Activated CD4-positive, alpha-beta T cell treated with anti-CD3 and anti-CD28 coated beads for 4 hours (primary cell): ENCODE data around the gene GLTP.
"Not testable (repeated sequence)": the region's sequence is repeated elsewhere in the genome, so short reads cannot be mapped to it uniquely, and the experiment has no call there.

ENCODE experiments used
- DNase-seq, 2 donors: peaks; one replicate each; pipeline ENCODE4 v3.0.0-alpha.2; 2020

GLTP gene

DNA sequence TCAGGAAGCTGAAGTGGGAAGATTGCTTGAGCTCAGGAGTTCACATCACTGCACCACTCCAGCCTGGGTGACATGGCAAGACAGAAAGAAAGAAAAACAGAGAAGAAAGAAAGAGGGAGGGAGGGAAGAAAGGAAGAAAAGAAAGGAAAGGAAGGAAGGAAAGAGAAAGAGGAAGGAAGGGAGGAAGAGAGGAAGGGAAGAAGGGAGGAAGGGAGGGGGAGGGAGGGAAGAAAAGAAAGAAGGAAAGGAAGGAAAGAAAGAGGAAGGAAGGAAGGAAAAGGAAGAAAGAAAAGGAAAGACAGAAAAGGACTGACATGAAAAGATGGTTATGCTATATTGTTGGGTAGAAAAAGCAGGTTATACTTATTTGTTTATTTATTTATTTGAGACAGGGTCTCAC lies 3.9 kb downstream of the GLTP start:
- DNase-seq: no peak

DNA sequence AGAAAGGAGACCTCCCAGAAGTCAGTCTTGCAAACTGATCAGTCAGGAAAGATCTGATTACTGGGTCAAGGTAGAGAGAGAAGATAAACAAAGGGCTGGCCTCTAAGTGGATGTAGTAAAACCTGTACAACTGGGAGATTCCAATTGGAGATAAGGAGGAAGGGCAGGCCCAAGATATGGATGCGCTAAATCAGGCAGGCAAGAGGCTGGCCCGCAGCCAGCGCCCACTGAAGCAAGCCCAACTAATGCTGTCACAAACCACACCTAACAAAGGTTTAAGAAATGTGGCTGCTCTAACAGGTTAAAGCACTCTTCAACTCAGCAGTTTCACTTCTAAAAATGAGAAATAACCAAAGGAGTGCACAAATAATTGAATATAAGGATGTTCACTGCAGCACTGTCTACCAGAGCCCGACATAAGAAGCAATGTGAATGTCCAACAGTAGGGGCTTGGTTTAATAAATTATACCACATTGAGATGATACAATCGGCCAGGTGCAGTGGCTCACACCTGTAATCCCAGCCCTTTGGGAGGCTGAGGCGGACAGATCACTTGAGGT lies 4.7 kb downstream of the GLTP start:
- no peak for DNase-seq

DNA sequence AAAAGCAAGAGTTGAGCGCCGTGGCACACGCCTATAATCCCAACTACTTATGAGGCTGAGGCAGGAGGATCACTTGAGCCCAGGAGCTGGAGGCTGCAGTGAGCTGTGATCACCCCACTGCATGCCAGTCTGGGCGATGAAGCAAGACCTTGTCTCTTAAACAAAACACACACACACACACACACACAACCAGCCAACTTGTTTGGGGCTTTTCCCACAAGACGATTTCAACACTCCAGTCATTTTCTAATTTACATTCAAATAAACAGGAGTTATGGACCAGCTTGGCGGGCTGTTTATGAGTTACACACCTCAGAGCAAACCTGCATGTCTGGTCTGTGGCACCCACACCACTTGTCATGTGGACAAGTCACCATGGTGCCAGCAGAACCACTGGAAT lies 6.7 kb downstream of the GLTP start:
- DNase-seq: no peak

DNA sequence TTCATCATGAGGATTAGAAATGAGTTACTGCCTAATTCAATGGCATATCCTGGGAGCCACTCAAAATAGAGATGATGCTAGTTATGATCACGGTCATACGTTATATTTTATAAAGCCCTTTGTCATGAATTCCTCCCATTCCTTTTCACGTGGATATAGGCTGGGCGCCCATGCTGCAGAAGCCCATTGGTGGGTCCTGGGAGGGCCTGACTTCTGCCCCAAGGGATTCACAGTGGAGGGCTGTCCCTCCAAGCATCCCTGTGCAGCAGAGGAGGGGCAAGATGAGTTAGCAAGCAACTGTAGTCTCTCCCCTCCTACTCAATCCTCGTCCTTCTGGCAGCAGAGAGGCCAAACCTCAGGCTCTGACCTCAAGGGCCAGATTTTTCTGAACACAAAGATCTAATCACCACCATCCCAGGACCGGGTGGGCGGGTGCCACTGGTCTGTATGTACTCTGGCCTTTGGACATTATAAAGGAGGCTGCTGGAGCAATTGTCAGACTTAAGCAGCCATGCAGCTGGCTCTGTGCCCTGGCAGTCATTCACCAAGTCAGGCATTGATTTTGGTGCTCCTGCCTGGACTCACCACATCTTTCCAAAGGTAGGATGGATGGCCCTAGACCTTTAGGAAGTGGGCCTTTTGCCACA lies 8.6 kb downstream of the GLTP start:
- DNase-seq: no peak

DNA sequence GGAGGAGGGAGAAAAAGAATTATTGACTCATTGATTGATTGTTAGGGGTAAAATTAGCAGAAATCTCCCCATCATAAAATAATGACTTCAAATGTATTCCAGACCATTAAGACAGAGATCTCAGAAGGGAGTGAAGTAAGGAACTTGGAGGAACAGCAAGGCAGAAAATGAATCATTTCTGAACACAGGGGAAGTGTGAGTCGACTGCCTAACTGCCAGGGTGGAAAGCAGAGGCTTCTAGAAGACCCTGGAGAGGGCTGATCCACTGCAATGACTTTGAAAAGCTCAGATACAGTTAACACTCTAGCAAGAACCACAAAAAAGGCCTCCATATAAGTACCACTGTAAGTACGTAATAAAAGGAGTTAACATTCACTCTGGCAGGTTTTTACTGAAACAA lies 9.7 kb downstream of the GLTP start:
- DNase-seq: no peak

DNA sequence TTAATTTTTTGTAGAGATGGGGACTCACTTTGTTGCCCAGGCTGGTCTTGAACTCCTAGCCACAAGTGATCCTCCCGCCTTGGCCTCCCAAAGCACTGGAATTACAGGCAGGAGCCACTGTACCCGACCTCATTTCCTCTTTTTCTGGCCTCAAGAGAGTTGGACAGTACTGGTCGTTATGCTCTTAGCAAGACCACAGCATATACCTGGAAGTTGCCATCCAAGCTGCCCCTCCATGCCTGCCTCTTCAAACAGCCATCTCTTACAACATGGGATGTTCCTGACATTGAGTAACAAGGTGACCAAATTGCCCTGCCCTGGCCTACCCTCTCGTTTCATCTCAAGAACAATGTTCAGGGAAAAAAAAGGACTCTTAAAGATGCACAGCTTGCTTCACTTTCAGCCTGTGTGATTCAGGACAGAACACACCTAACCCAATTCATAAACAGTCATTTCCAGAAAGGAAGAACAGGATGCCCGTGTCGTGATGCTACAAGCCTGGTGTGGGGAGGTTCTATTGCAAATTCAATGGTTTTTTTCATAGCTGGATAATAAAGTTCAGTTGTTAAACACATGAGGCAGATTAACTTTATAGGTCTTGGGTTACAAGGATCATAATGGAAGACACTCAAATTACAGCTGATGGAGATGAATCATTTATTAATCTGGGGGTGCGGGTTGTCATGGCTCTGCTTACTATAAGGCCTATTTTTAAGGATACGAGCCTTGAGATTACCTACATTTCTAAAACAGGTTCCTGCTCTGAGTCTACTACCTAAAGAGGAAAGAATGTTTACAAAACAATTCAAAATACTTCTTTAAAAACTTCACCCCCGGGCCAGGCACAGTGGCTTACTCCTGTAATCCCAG lies 11.9 kb downstream of the GLTP start:
- no peak for DNase-seq

DNA sequence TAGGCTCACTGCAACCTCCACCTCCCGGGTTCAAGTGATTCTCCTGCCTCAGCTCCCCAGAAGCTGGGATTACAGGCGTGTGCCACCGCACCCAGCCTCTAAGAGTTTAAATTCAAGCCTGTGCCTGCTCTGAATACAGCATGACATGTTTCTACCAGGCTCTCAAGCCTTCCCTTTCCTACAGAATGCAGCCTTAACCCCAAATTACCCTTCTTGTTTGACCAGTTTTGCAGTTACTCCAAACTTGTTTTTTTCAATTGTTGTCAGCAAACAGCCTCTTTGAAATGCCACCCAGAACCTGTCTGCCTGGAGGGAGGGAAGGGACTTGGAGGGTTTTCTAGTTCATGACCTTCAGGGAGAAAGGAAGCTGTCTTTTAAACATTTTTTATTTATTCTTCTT lies 15.4 kb downstream of the GLTP start:
- DNase-seq: no peak

DNA sequence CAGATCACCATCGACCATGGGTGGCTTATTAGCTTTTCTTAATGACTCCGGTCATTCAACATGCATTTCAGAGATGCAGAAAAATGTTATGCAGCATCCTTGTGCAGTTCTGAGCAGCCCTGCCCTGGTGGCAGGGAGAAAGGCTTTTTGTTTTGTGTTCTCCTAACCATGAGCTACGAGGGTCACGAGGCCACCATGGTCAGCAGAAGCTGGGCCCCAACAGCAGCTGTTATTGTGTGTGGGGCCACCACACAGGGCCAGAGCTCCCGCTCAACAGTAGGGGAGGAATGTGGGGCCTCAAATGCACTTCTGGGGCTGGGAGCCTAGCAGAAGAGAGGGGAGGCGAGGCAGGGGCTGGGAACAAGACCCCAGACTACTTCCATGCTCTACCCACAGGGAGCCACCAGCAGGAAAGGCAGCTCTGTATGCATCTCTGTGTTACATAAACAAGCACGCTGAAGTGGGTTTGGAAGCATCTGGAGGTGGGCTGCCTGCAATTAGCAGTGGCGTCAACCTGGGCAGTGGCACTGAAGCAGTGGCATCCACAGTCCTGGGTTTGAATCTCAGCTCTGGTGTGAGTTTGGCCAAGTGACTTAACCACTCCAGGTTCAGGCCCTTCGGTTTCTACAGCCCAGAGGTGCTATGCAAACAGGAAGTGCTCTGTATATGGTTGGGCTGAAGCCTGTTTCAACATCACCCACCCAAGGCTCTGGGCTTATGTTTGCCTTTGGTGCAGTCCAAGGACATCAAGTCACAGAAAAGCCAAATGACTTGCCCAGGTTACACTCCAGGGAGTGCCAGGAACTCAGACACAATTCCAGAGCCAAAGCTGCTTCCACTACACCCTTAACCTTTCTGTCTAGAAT lies 16.3 kb downstream of the GLTP start:
- no peak for DNase-seq

DNA sequence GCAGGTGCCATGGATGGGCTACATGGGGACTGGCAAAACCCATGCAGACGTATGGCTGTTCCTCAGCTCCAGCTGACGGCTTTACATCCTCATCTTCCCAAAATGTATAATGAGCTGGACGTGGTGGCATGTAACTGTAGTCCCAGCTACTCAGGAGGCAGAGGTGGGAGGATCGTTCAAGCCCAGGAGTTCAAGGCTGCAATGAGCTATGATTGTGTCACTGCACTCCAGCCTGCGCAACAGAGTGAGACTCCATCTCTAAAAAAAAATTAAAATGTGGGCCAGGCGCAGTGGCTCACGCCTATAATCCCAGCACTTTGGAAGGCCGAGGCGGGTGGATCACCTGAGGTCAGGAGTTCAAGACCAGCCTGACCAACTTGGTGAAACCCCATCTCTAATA lies 17.9 kb downstream of the GLTP start:
- not testable (repeated sequence) for DNase-seq

DNA sequence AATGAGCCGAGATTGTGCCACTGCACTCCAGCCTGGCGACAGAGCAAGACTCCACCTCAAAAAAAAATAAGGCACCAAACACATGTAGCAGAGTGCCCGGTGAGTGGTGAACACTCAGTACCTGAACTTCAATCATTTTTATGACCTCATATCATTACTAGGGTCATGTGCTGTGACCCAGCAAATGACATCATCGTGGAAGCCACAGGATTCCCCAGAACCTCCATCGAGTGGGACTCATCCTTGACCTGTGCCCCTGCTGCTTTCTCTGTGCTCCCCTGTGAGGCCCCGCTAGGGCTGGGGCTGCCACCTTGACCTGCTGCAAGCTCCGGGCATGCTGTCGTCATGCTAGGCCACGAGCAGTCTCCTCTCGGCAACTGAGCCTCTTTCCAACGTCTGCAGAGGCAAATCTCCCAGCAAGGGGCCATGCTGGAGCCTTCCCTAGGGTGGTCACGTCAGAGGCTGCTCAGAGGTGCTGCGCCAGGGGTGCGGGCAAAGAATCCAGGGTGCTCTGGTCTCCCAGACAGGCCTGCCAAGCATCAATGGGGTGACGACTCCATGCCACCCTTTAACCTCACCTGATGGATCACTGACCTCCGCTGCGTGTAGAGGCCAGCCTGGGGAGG lies 18.5 kb downstream of the GLTP start:
- no peak for DNase-seq

DNA sequence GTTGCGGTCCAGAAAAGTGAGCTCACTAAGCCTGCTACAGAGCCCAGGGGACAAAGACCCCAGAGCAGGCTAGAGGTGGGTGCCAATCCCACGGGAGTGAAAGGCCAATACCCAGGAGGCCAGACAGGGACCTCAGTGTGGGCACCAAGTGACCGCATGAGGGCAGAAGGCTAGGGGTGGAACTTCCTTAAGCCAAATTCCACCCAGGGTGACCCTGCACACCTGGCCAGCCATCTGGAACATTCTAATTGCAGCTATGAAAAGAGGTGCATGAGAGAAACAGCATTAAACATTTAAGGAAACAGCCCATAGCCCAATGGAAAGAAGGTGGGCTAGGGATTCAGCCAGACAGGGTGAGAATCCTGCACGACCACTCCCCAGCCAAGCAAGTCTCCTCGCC lies 19.4 kb downstream of the GLTP start:
- DNase-seq: no peak

DNA sequence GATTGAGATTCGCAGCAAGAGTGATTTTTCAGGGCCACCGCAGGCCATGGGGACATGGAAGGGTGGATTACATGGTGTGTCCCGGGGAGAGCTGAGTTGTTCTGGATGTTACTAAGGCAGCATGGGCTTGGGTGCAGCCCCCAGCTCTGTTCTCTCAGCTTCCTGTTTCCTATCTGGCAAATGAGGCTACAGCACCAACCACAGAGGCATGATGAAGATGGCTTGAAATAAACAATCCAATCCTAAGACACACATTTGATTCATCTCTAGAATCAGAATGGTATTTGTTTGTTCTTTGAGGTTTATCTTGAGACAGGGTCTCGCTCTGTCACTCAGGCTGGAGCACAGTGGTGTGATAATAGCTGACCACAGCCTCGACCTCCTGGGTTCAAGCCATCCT lies 21.6 kb downstream of the GLTP start:
- no peak for DNase-seq

DNA sequence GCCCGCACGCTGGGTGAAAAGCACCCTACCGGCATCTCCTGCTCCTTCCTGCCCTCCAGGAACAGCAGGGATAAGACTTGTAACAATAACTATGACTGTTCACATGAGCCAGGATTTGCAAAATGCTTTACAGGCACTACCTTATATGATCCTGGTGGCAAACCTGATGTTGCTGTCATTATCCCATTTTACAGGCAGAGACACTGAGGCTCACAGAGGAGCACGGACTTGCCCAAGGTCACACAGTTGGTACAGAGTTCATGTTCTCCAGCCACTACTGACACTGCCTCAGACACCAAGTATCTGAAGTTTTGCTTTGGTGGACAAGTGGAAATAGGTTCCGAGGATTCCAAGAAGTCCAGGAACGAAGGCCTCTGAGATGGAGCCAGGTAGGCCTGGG lies 22.6 kb downstream of the GLTP start:
- no peak for DNase-seq

DNA sequence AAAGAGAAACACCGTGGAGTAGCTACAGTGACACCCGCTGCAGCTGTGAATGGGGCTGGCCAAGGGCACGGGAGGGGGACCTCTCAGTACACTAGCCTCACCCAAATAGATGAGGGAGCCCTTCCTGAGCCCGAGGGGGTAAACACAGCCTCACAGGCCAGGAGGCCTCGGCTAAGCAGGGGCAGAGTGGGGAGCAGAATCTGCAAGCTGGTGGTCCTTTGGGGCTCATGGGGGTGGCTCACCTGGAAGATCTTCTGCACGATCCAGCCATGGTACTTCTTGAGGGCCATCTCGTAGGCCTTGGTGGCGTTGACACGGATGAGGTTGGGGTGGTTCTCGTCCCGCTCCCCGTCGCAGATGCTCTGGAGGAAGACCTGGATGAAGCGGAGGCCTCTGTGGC lies 25.0 kb downstream of the GLTP start:
- DNase-seq: no peak

DNA sequence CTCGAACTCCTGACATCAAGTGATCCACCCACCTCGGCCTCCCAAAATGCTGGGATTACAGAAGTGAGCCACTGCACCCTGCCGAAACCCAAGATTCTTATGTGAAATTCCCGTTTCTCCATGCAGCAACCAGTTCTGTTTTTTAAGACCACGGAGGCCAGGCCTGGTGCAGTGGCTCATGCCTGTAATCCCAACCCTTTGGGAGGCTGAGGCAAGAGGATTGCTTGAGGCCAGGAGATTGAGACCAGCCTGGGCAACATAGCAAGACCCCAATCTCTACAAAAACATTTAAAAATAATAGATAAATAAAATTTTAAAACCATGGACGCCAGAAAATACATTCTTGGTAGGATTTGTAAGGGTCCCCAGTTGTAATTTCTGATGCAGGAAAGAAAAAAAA lies 29.8 kb downstream of the GLTP start:
- DNase-seq: not testable (repeated sequence)

DNA sequence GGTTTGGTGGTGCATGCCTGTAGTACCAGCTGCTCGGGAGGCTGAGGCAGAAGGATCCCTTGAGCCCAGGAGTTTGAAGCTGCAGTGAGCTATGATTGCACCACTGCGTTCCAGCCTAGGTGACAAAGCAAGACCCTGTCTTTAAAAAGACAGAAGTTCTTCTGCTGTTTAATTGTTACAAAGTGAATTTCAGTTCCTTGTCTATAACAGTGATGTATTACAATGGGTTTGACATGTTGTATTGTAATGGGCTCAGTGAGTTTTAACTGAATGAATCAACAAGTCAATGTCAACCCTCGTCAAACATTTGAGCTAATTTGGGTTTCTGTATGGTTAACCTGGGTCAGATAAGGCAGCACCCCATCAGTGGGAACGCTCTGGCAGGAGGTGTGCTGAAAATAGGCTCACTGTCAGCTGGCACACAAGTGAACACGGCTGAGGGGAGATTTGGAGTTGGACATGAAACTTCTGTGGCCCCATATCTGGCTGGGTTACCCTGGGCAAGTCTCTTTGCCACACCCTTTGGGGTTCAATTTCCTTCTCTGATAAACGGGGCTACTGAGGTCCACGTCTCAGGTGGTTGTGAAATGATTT lies 33.1 kb downstream of the GLTP start:
- DNase-seq: no peak

DNA sequence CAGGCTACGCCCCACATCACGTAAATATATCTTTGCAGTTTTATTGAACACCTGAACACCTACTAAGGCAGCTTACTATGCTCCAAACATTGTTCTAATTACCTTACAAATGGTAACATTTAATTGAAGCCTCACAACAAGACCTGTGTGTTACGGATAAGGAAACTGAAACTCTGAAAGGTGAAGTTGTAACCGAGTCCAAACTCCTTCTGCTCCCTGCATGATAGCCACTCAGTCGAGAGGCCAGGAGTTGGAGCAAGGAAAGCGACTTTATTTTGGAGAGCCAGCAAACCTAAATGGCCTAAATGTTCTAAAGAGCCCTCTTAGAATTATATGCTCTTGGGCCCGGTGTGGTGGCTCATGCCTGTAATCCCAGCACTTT lies 34.5 kb downstream of the GLTP start:
- DNase-seq: no peak

DNA sequence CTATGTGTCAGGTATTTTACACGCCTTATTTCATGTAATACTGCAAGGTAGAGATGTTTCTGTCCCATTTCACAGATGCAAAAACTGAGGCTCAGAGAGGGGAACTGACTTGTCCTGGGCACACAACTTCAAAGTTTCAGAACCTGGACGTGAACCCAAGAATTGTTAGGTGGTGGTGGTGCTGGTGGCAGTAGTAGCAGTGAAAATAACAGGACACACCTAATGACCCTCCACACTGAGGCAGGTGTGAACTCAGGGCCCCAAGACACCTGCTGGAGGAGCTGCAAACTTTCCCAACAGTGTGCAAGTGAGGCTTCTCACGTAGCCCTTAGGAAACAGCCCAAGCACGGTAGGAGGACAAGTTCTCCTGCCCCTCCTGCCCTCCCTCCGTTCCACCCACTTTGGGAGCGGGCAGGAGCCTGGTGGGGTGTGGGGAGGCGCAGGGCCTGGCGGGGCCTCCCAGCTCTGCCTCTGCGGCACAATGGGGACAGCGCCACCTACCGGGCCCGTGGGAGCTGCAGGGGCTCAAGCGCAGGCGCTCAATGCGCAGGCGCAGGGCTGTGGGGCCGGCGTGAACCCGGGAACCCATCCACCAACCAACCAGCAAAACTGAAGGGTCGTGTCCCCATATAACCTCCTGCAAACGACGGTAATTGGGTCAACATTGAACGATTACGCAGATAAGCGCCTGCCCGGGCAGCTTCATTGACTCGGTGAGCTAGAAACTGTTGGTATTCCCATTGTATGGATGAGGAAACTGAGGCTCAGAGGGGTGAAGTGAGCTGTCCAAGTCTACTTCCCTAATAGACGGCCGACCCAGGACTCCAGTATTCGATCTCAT lies 35.1 kb downstream of the GLTP start:
- DNase-seq: peak; percentile 85 to 87

DNA sequence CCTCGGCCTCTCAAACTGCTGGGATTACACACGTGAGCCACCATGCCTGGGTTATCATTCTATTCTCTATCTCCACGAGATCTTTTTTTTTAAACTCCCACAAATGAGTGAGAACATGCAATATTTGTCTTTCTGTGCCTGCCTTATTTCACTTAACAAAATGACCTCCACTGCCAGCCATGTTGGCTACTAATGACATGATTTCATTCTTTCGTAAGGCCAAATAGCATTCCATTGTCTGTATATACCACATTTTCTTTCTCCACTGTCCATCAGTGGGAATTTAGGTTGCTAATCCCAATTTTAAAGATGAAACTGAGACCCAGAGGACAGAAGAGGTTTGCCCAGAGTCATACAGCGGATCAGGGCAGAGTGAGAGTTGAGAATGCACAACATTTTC lies 36.2 kb downstream of the GLTP start:
- no peak for DNase-seq

DNA sequence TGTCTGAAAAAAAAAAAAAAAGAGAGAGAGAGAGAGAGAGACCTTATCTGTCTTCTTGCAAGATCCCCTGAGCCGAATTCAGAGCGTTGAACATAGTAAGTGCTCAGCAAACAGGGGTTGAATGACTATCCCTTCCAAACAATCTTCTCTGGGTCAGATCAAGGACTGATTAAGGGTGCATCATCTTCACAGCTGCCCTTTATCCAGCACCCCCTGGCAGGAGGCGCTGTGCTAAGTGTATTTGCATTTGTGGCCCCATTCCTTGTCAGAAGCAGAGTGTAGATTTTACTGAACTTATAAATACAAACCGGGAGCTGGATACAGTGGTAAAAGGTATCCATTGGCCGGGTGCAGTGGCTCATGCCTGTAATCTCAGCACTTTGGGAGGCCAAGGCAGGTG lies 38.3 kb downstream of the GLTP start:
- no peak for DNase-seq

DNA sequence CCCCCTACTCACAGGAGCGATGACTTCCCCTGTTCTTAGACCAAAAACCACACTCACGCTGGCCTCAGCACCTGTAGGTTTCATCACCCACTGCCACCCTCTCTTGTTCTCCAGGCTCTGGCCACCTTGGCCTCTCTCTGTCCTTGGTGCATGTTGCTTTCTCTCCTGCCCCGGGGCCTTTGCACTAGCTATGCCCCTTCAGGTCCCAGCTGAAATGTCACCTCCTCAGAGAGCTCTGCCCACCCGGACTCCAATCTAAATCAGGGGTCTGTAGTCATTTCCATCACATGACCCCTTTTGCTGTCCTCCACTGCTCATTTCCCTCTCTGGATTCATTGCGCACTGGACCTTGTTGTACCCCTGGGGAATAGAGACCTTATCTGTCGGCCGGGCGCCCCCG lies 39.0 kb downstream of the GLTP start:
- DNase-seq: no peak
